Measurements from ENCODE around the gene LRMDA.

- no peak for TF ChIP-seq CTCF (conservative IDR thresholded peaks at IDR 0.05; ENCODE audit: low read length)
- TF ChIP-seq EZH2phosphoT487 (IDR thresholded peaks at IDR 0.05; ENCODE audit: borderline replicate concordance): no peak
These were observed 434.8 kb downstream of the LRMDA start for GRCh38 chr10:75866300-75866625.

Measured in Loucy (cell line).